Peyer's patch (tissue), 4 donors: Measurements from ENCODE around the gene UNC93A.

Experiments used
- CTCF ChIP-seq, 6 experiments: fragments of 450-650 bp in 4 of 6; fragments of 200-600 bp in 2 of 6; sonication (generic) in 1 of 6; IDR thresholded peaks; one replicate each; pipeline ENCODE4 v1.5.1; 2017 to 2019; ENCODE audit warnings: antibody characterized with exemption in 6 of 6, mild to moderate bottlenecking in 3 of 6, moderate library complexity in 1 of 6
- POLR2A ChIP-seq, 2 donors: fragments of 450-650 bp; IDR thresholded peaks; one replicate each; pipeline ENCODE4 v1.5.1; 2017; ENCODE audit warnings: antibody characterized with exemption in 2 of 2, mild to moderate bottlenecking in 2 of 2, moderate library complexity in 2 of 2

- TF ChIP-seq POLR2A (IDR thresholded peaks at IDR 0.05) (no peak), CTCF (IDR thresholded peaks at IDR 0.05) (no peak)
Measured at GRCh38 chr6:167274270-167274669, 16.8 kb upstream of the UNC93A start.
